OCI-LY3 (cell line): ENCODE measurements around the gene TAGAP.
A peak's percentile ranks its signal among the peaks of the same experiment; 100 is the strongest.

ENCODE experiments used
- H2AFZ ChIP-seq: fragments of 200-600, 300-600 bp; shearing (Covaris generic); 2 replicates; pipeline ENCODE4 v1.6.0; 2014; ENCODE audit warnings: antibody characterized with exemption, low read depth, low read length
- H3K27ac ChIP-seq: fragments of 200-600, 300-600 bp; sonication (generic); 2 replicates; pipeline ENCODE4 v1.5.1; 2014; ENCODE audit warnings: mild to moderate bottlenecking, low read length, moderate library complexity, mixed read lengths
- H3K27me3 ChIP-seq: fragments of 200-600, 300-600 bp; sonication (generic); 2 replicates; pipeline ENCODE4 v1.6.1; 2014; ENCODE audit warnings: low read depth, low read length, mixed read lengths
- H3K36me3 ChIP-seq: fragments of 200-600, 300-600 bp; sonication (generic); replicated peaks from 2 replicates; pipeline ENCODE3; 2014; ENCODE audit warnings: low read depth, low read length, mixed read lengths
- H3K4me1 ChIP-seq: fragments of 300-600, 200-600 bp; sonication (generic); 2 replicates; pipeline ENCODE4 v1.6.1; 2014; ENCODE audit warnings: low read length, mixed read lengths
- H3K4me2 ChIP-seq: fragments of 200-600, 300-600 bp; sonication (generic); 2 replicates; pipeline ENCODE4 v1.6.1; 2014; ENCODE audit warnings: low read length, mixed read lengths
- H3K4me3 ChIP-seq: fragments of 300-600, 200-600 bp; sonication (generic); 2 replicates; pipeline ENCODE4 v1.5.1; 2014; ENCODE audit warnings: antibody characterized with exemption, mild to moderate bottlenecking, low read length, moderate library complexity
- H3K79me2 ChIP-seq: fragments of 300-600, 200-600 bp; shearing (Covaris generic); 2 replicates; pipeline ENCODE4 v1.6.1; 2014; ENCODE audit warnings: mild to moderate bottlenecking, low read length, mixed read lengths
- H3K9ac ChIP-seq: fragments of 300-600, 200-600 bp; shearing (Covaris generic); 2 replicates; pipeline ENCODE4 v1.6.0; 2014; ENCODE audit warnings: mild to moderate bottlenecking, low read length, moderate library complexity
- H3K9me3 ChIP-seq: fragments of 200-600, 300-600 bp; shearing (Covaris generic); 2 replicates; pipeline ENCODE4 v1.6.1; 2014; ENCODE audit warnings: low read length, mixed read lengths; ENCODE audit not compliant: insufficient read depth
- H4K20me1 ChIP-seq: fragments of 200-600, 300-600 bp; sonication (generic); 2 replicates; pipeline ENCODE4 v1.6.1; 2016; ENCODE audit warnings: low read length, mixed read lengths; ENCODE audit not compliant: insufficient read depth
- EZH2phosphoT487 ChIP-seq: fragments of 200-600 bp; shearing (Covaris generic); IDR thresholded peaks from 2 replicates; pipeline ENCODE4 v1.6.1; 2018; ENCODE audit warnings: antibody characterized with exemption, mixed run types, low read depth
- TF ChIP-seq, protein P1 (sequence below): fragments of 200-600, 300-600 bp; sonication (generic); IDR thresholded peaks from 2 replicates; pipeline ENCODE4 v1.5.1; 2014; ENCODE audit warnings: antibody characterized with exemption, low read length, low read depth

The TAGAP gene

DNA sequence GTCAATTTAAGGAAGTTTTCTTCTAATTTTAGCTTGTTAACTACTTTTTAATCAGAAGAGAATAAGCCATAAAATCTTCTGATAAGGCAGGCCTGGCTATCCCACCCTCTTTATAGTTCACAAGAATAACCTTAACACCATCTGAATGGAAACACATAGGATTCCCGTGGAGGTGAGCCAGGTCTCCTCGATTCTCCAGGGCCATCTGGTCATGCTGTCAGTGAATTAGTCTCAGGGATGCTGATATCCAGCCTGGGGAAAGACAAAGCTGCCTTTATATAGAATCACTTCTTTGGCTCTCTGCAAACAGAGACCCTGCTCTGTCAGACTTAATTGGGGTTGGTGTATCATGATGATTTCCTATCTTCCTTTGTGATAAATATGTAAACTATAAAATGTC, 30.1 kb upstream of the TAGAP start:
- H3K4me3 ChIP-seq: no peak overlapping the region
- H3K36me3 ChIP-seq: no peaks in the 10 kb centered on the region
- no peaks in the 10 kb centered on the region for H3K9me3 ChIP-seq
- no peaks in the 10 kb centered on the region for H3K79me2 ChIP-seq
- no peak overlapping the region for H2AFZ ChIP-seq
- no peak for TF ChIP-seq EZH2phosphoT487
- TF ChIP-seq, protein P1, sequence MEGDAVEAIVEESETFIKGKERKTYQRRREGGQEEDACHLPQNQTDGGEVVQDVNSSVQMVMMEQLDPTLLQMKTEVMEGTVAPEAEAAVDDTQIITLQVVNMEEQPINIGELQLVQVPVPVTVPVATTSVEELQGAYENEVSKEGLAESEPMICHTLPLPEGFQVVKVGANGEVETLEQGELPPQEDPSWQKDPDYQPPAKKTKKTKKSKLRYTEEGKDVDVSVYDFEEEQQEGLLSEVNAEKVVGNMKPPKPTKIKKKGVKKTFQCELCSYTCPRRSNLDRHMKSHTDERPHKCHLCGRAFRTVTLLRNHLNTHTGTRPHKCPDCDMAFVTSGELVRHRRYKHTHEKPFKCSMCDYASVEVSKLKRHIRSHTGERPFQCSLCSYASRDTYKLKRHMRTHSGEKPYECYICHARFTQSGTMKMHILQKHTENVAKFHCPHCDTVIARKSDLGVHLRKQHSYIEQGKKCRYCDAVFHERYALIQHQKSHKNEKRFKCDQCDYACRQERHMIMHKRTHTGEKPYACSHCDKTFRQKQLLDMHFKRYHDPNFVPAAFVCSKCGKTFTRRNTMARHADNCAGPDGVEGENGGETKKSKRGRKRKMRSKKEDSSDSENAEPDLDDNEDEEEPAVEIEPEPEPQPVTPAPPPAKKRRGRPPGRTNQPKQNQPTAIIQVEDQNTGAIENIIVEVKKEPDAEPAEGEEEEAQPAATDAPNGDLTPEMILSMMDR: no peak
- H3K4me2 ChIP-seq: no peak overlapping the region
- H3K27ac ChIP-seq: no peak overlapping the region
- H3K27me3 ChIP-seq: no peaks in the 10 kb centered on the region
- H3K9ac ChIP-seq: no peak overlapping the region
- peaks cover 5% of the 10 kb centered on the region for H3K4me1 ChIP-seq
- H4K20me1 ChIP-seq: no peaks in the 10 kb centered on the region

DNA sequence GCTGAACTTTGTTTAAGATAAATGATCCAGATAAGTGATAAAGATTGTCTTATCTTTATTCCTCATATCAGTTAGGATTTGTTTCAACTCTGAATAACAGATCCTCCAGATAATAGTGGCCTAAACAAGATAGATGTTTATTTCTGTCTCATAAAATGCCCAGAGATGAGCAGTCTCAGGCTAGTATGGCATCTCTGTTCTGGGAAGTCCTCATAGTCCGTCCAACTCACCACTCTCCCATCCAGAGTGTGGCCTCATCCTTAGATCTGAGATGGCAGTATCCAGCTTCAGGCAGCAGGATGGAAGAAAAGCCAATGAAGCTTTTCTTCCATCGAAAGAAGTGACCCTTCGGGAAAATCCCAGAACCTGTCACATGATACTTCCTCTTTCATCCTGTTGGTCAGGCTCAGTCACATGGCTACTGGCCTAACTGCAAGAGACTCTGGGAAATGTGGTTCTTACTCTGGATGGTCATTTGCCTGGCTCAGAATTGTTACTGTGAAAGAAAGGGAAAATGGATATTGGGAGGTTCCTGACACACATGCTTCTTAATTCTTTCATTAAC, 29.4 kb upstream of the TAGAP start:
- Histone ChIP-seq H3K27me3 (no peaks in the 10 kb centered on the region), H3K4me2 (peak overlapping the region; percentile 77), H3K9ac (peak overlapping the region; percentile 72)

DNA sequence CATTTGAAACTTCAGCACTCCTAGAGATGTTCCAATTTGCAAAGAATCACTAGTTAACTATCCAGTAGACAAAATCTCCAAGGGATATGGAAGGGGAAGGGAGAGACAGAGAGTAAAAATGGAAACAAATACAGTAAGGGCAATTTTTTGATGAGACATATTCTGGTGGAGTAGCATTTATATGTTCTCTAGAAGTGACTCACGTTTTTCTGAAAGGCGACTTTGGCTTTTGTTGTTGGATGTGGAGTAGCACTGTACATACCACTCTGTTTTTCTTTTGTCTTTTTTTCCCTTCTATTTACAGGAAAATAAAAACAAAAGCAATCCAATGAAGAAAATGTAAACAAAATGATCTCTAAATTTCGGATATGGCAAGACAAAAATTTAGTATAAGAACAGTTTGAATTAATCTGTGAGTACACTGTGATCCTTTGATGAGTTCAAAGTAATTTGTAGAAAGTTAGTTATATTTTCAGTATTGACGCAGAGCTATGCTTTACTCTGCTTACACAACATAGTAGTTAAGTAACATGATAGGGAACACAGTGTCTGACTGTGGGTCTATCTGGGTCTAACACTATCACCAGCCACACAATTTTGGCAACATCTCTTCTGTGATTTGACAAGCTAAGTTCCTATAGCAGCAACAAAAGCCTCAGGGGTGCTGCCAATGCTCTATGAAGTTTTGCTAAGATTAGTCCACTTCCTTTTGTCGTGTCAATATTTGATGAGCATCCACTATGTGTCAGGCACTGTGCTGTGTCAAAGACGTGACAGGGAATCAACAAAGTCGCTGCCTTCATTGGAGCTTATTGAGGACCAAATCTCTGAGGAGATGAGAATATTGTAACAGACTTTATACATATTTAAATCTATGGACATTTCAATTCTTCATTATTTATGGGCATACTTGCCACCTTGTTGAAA, 27.3 kb upstream of the TAGAP start:
- Histone ChIP-seq H4K20me1 (no peaks in the 10 kb centered on the region), H3K4me1 (peaks cover 30% of the 10 kb centered on the region), H3K4me3 (no peak overlapping the region), H3K27me3 (no peaks in the 10 kb centered on the region), H3K9ac (no peak overlapping the region), H3K4me2 (no peak overlapping the region), H2AFZ (no peak overlapping the region), H3K36me3 (no peaks in the 10 kb centered on the region), H3K9me3 (no peaks in the 10 kb centered on the region), H3K79me2 (no peaks in the 10 kb centered on the region), H3K27ac (no peak overlapping the region)
- TF ChIP-seq, protein P1: no peak
- no peak for TF ChIP-seq EZH2phosphoT487

More for the DNA sequence above, 29.4 kb upstream of the TAGAP start:
- peak overlapping the region; percentile 83 for H3K4me3 ChIP-seq
- peak overlapping the region; percentile 34 for H3K27ac ChIP-seq
- H3K79me2 ChIP-seq: no peaks in the 10 kb centered on the region
- H2AFZ ChIP-seq: peak overlapping the region; percentile 88
- no peaks in the 10 kb centered on the region for H4K20me1 ChIP-seq
- no peaks in the 10 kb centered on the region for H3K9me3 ChIP-seq
- no peaks in the 10 kb centered on the region for H3K36me3 ChIP-seq
- H3K4me1 ChIP-seq: peaks cover 9% of the 10 kb centered on the region
- no peak for TF ChIP-seq EZH2phosphoT487
- TF ChIP-seq, protein P1: no peak

DNA sequence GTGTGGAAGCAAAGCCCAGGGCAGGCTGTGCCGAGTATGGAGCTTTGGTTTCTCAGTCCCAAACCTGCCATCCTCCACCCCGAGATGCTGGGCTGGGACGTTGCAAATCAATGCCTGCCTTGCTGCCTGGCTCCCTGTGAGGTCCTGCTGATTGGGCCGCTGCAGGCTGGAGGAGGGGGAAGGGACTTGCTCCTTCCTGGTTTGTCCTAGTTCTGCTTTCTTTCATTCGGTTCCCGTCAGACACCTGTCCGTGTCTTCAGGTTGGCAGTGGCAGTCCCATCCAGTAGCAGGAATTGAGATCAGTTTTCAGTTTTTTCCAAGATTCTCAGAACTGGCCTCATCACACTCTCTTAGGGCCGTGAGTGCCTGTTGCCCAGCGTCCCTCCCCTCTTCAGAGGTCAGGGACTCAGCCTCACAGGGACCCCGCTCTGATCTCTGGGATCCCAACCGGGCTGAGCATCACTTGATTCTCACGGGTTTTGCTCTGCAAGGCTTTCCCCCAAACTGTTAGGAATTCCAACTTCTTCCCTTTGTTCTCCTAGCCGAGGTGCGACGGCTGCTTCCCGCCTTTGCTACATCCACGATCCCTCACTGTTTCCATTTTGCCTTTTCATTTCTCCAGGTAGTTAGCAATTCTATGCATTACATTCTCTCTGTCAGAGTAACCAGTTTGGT, 24.2 kb upstream of the TAGAP start:
- Histone ChIP-seq H3K4me3 (peak overlapping the region; percentile 24), H3K36me3 (no peaks in the 10 kb centered on the region), H4K20me1 (no peaks in the 10 kb centered on the region), H3K9ac (peak overlapping the region; percentile 30; the same call in 1 of the 2 replicates), H3K9me3 (no peaks in the 10 kb centered on the region), H3K4me2 (peak overlapping the region; percentile 56), H3K27me3 (no peaks in the 10 kb centered on the region), H2AFZ (peak overlapping the region; percentile 56), H3K4me1 (peaks cover 43% of the 10 kb centered on the region), H3K79me2 (no peaks in the 10 kb centered on the region), H3K27ac (no peak overlapping the region)
- TF ChIP-seq EZH2phosphoT487: no peak
- TF ChIP-seq, protein P1: no peak
